ENCODE results near the gene DNAL4.

GRCh38 chr22:38789606-38790005 lies 4.3 kb downstream of the DNAL4 start:
- TF ChIP-seq CTCF (IDR thresholded peaks at IDR 0.05) (no peak), EP300 (IDR thresholded peaks at IDR 0.05) (no peak), POLR2AphosphoS5 (IDR thresholded peaks at IDR 0.05) (no peak), POLR2A (IDR thresholded peaks at IDR 0.05) (no peak)

Measured in sigmoid colon (tissue), 4 donors.